Lower leg skin (tissue), 3 donors: Measurements from ENCODE around the gene RDH5.

Source experiments
- POLR2A ChIP-seq, 2 donors: fragments of 450-650 bp; IDR thresholded peaks; one replicate each; pipeline ENCODE4 v1.6.1; 2016 to 2017; ENCODE audit warnings: antibody characterized with exemption in 2 of 2, mild to moderate bottlenecking in 1 of 2, moderate library complexity in 1 of 2
- TF ChIP-seq, protein P1 (sequence below), 3 donors: fragments of 450-650 bp; IDR thresholded peaks; one replicate each; pipeline ENCODE4 v1.5.1; 2016; ENCODE audit warnings: antibody characterized with exemption in 3 of 3, mild to moderate bottlenecking in 3 of 3, moderate library complexity in 2 of 3

DNA sequence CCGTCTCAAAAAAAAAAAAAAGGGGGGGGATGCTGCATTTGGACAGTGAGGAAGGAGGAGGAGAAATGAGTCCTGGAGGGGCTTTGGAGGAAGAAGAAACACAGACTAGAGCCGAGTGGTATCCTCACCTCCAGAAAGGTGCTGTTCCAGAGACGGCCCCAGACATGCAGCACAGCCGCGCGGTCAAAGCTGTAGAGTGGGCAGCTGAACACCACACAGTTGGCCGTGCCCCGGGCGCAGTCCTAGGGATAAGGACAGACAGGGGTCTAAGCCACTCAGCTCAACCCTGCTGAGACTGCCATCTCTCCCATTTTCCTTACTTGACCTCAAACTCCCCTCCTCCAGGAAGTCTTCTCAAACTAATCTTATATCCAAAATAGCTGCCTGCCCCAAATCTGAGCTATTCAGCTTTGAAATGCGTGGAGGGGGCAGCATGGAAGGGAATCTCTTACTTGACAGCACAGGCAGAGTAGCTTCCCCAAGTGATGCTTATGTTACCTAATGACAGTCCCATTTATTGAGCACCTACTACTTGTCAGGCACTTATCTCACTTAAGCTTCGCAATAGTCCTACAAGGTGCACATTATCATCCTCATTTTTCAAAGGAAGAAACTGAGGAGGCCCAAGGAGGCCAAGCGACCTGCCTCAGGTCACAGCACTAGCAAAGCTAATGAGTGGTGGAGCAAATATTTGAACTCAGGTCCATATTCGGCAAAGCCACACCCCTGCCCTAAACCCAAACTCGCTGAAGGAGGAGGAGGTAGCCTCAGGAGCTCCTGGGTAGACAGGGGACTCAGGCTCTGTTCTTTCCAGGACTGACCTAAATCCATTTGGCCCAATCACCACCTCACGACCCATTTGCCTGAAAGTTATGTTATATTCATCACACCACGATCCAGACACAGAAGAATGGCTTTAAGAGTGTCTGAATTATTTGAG lies 31.2 kb upstream of the RDH5 start:
- TF ChIP-seq, protein P1, sequence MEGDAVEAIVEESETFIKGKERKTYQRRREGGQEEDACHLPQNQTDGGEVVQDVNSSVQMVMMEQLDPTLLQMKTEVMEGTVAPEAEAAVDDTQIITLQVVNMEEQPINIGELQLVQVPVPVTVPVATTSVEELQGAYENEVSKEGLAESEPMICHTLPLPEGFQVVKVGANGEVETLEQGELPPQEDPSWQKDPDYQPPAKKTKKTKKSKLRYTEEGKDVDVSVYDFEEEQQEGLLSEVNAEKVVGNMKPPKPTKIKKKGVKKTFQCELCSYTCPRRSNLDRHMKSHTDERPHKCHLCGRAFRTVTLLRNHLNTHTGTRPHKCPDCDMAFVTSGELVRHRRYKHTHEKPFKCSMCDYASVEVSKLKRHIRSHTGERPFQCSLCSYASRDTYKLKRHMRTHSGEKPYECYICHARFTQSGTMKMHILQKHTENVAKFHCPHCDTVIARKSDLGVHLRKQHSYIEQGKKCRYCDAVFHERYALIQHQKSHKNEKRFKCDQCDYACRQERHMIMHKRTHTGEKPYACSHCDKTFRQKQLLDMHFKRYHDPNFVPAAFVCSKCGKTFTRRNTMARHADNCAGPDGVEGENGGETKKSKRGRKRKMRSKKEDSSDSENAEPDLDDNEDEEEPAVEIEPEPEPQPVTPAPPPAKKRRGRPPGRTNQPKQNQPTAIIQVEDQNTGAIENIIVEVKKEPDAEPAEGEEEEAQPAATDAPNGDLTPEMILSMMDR (IDR thresholded peaks at IDR 0.05), result no peak
- TF ChIP-seq POLR2A (IDR thresholded peaks at IDR 0.05), result no peak
